ENCODE measurements around the gene C19orf38. TPM values are rescaled to one million over a fixed set of nuclear protein-coding genes. Genes with fewer than 3 reads are reported as not detected.

Gene C19orf38
- polyA plus RNA-seq, 2 of the 4 experiments (the other 2 are of a cell fraction): 0.09 to 0.13 TPM

- TF ChIP-seq KDM1A (IDR thresholded peaks at IDR 0.05; ENCODE audit: low read depth) (no peak), E2F6 (IDR thresholded peaks at IDR 0.05; ENCODE audit: borderline replicate concordance, low read depth) (no peak), RFX5 (IDR thresholded peaks at IDR 0.05) (no peak), CHD4 (IDR thresholded peaks at IDR 0.05; ENCODE audit: borderline replicate concordance) (no peak), NFE2L2 (conservative IDR thresholded peaks at IDR 0.05; ENCODE audit: low read length) (no peak), TP53 (CRISPR knock-in tag; IDR thresholded peaks at IDR 0.05) (no peak), ESRRA (IDR thresholded peaks at IDR 0.05; ENCODE audit: borderline replicate concordance, low read length) (no peak), ATOH8 (CRISPR knock-in tag; IDR thresholded peaks at IDR 0.05; ENCODE audit: low read depth) (no peak), MAX (IDR thresholded peaks at IDR 0.05) (no peak), FOSB (CRISPR knock-in tag; IDR thresholded peaks at IDR 0.05) (no peak), POLR2AphosphoS2 (conservative IDR thresholded peaks at IDR 0.05; ENCODE audit: low read length) (no peak), CBX8 (IDR thresholded peaks at IDR 0.05) (no peak), HMGXB4 (CRISPR knock-in tag; IDR thresholded peaks at IDR 0.05; ENCODE audit: borderline replicate concordance) (no peak)
- DNase-seq (ENCODE audit: low read depth in 1 of 2, low spot score in 1 of 2): no peak
- peaks cover 14% of the 10 kb centered on the region for H3K4me1 ChIP-seq
- H3K9me3 ChIP-seq: no peaks in the 10 kb centered on the region
- no peak overlapping the region for H3K27ac ChIP-seq
- WGBS (ENCODE audit: missing lambda C conversion rate): 92% methylated on average over 4 of the region's 11 CpGs
- ChIA-PET POLR2A (no interaction called here), CTCF (no interaction called here)
- ATAC-seq: no peak
- FAIRE-seq: no peak
- H3K4me2 ChIP-seq: no peak overlapping the region
- H3K4me3 ChIP-seq: no peak overlapping the region
These were observed 31.5 kb upstream of the C19orf38 start for GRCh38 chr19:10816691-10817090.

GRCh38 chr19:10817291-10818038 is 30.8 kb upstream of the C19orf38 start:
- Histone ChIP-seq H3K4me1 (peaks cover 12% of the 10 kb centered on the region), H3K27ac (no peak overlapping the region), H3K9me3 (no peaks in the 10 kb centered on the region), H3K4me3 (no peak overlapping the region), H3K4me2 (no peak overlapping the region)
- CTCF ChIA-PET: no interaction called here
- DNase-seq (ENCODE audit: low read depth in 1 of 2, low spot score in 1 of 2): no peak
- TF ChIP-seq ESRRA (IDR thresholded peaks at IDR 0.05; ENCODE audit: borderline replicate concordance, low read length): no peak
- no peak for TF ChIP-seq EHMT2 (IDR thresholded peaks at IDR 0.05; ENCODE audit: low read depth)
- TF ChIP-seq RARB (CRISPR knock-in tag; IDR thresholded peaks at IDR 0.05): no peak
- 90% methylated on average over 30 of the region's 42 CpGs for WGBS (ENCODE audit: missing lambda C conversion rate)
- FAIRE-seq: no peak
- no peak for ATAC-seq
- POLR2A ChIA-PET: no interaction called here

- H3K4me1 ChIP-seq: peaks cover 2% of the 10 kb centered on the region; the same call in 2 of the 3 replicates
- H3K9me3 ChIP-seq: no peaks in the 10 kb centered on the region
- no peak overlapping the region for H3K4me3 ChIP-seq
- ChIA-PET CTCF (interaction anchor here (0.6 kb wide), 1 partner anchor 31 kb away, joined by 4 read pairs; no protein-coding TSS in a partner anchor), POLR2A (no interaction called here)
- DNase-seq (ENCODE audit: low read depth in 1 of 2, low spot score in 1 of 2): no peak
- WGBS (ENCODE audit: missing lambda C conversion rate): 80% methylated on average over 7 of the region's 19 CpGs
- no peak for TF ChIP-seq ZC3H11A (IDR thresholded peaks at IDR 0.05)
- no peak for TF ChIP-seq ESRRA (IDR thresholded peaks at IDR 0.05; ENCODE audit: borderline replicate concordance, low read length)
- no peak for TF ChIP-seq FOSL2 (IDR thresholded peaks at IDR 0.05)
- TF ChIP-seq FOSL2 (CRISPR knock-in tag; IDR thresholded peaks at IDR 0.05): no peak
- TF ChIP-seq EHMT2 (IDR thresholded peaks at IDR 0.05; ENCODE audit: low read depth): no peak
- TF ChIP-seq RARB (CRISPR knock-in tag; IDR thresholded peaks at IDR 0.05): no peak
- no peak for TF ChIP-seq ZFP36 (IDR thresholded peaks at IDR 0.05; ENCODE audit: borderline replicate concordance, partially characterized antibody)
- no peak for TF ChIP-seq PHF8 (IDR thresholded peaks at IDR 0.05; ENCODE audit: borderline replicate concordance, low read depth)
- TF ChIP-seq USF2 (IDR thresholded peaks at IDR 0.05): no peak
- TF ChIP-seq SREBF2 (IDR thresholded peaks at IDR 0.05): no peak
- no peak for TF ChIP-seq ZSCAN20 (CRISPR knock-in tag; IDR thresholded peaks at IDR 0.05)
- TF ChIP-seq MAZ (IDR thresholded peaks at IDR 0.05; ENCODE audit: borderline replicate concordance, low read depth, low read length): no peak
- TF ChIP-seq HES2 (IDR thresholded peaks at IDR 0.05): no peak
- TF ChIP-seq JUNB (IDR thresholded peaks at IDR 0.05): no peak
- H3K27ac ChIP-seq: no peak overlapping the region
- no peak for ATAC-seq
- no peak overlapping the region for H3K4me2 ChIP-seq
- FAIRE-seq: no peak
These were observed 29.7 kb upstream of the C19orf38 start for GRCh38 chr19:10818301-10819123.
